Thoracic aorta (tissue), 2 donors: ENCODE measurements around the gene LTC4S. TPM values are rescaled to one million over a fixed set of nuclear protein-coding genes. Genes with fewer than 3 reads are reported as not detected.

Source experiments
- ATAC-seq: fragments of 150-250 bp; one replicate; pipeline ENCODE4 v1.8.0; 2017; ENCODE audit warnings: low read depth; ENCODE audit not compliant: insufficient number of reproducible peaks, low FRiP score
- DNase-seq: peaks from one replicate; pipeline ENCODE4 v3.0.0-alpha.2; 2020; ENCODE audit warnings: low spot score
- H3K27ac ChIP-seq, 2 donors: fragments of 200-600 bp; sonication (generic); 1 replicate in 1 of 2; 2 replicates in 1 of 2; pipeline ENCODE4 v1.5.1; 2016; ENCODE audit warnings: mild to moderate bottlenecking in 2 of 2, moderate library complexity in 2 of 2
- H3K27me3 ChIP-seq: fragments of 200-600 bp; sonication (generic); replicated peaks from 2 replicates; pipeline ENCODE4 v1.6.0; 2016; ENCODE audit warnings: mild to moderate bottlenecking; ENCODE audit not compliant: insufficient read depth
- H3K36me3 ChIP-seq: fragments of 200-600 bp; sonication (generic); one replicate; pipeline ENCODE4 v1.5.1; 2016
- H3K4me1 ChIP-seq, 2 donors: fragments of 200-600 bp; sonication (generic); 1 replicate in 1 of 2; 2 replicates in 1 of 2; pipeline versions ENCODE4 v1.5.1 to v1.6.0; 2016; ENCODE audit warnings: low read depth in 2 of 2, mild to moderate bottlenecking in 1 of 2; ENCODE audit not compliant: control insufficient read depth in 1 of 2
- H3K4me3 ChIP-seq: fragments of 200-600 bp; sonication (generic); 2 replicates; pipeline ENCODE4 v1.5.1; 2016; ENCODE audit warnings: mild to moderate bottlenecking
- H3K9me3 ChIP-seq: fragments of 200-600 bp; sonication (generic); 2 replicates; pipeline ENCODE4 v1.5.1; 2016
- CTCF ChIP-seq: fragments of 200-600 bp; sonication (generic); IDR thresholded peaks from one replicate; pipeline ENCODE4 v1.5.1; 2019; ENCODE audit warnings: antibody characterized with exemption
- total RNA-seq, 2 donors: library from RNA; depleted of rRNA; stranded (reverse); fragments of >200 nt; gene quantifications; one replicate each; pipeline versions ENCODE4 v1.1.0 to v1.2.3, GENCODE V29; 2016

The LTC4S gene
- total RNA-seq, 2 donors from 2014 or later = 4.9 to 6.6 TPM

- ATAC-seq (no peak), DNase-seq (no peak)
- H3K9me3 ChIP-seq = no peaks in the 10 kb centered on the region
- peaks cover 15 to 29% of the 10 kb centered on the region in 2 donors for H3K4me1 ChIP-seq
- H3K36me3 ChIP-seq = peaks cover 12% of the 10 kb centered on the region
- no peak overlapping the region for H3K27ac ChIP-seq
- no peak for TF ChIP-seq CTCF
- peak overlapping the region; percentile 95 for H3K4me3 ChIP-seq
- H3K27me3 ChIP-seq = no peaks in the 10 kb centered on the region
These were observed 10.8 kb downstream of the LTC4S start for GRCh38 chr5:179804555-179804947.

GRCh38 chr5:179805070-179805528 is 11.3 kb downstream of the LTC4S start:
- TF ChIP-seq CTCF = no peak
- H3K27me3 ChIP-seq = no peaks in the 10 kb centered on the region
- H3K36me3 ChIP-seq = peaks cover 6% of the 10 kb centered on the region
- DNase-seq = no peak
- peak overlapping the region; percentile 54 to 85 for H3K27ac ChIP-seq
- H3K4me1 ChIP-seq = peaks cover 15 to 29% of the 10 kb centered on the region in 2 donors
- H3K9me3 ChIP-seq = no peaks in the 10 kb centered on the region
- ATAC-seq = no peak
- H3K4me3 ChIP-seq = peak overlapping the region; percentile 95

GRCh38 chr5:179805529-179806249 is 11.9 kb downstream of the LTC4S start:
- Histone ChIP-seq H3K4me1 (peaks cover 15 to 29% of the 10 kb centered on the region in 2 donors), H3K4me3 (peak overlapping the region; percentile 95), H3K9me3 (no peaks in the 10 kb centered on the region), H3K27ac (peak overlapping the region; percentile 75 to 85), H3K27me3 (no peaks in the 10 kb centered on the region), H3K36me3 (peaks cover 4% of the 10 kb centered on the region)
- DNase-seq (no peak), ATAC-seq (peak; percentile 15)
- no peak for TF ChIP-seq CTCF

- H3K36me3 ChIP-seq = no peaks in the 10 kb centered on the region
- peaks cover 15 to 29% of the 10 kb centered on the region in 2 donors for H3K4me1 ChIP-seq
- peak; percentile 78 for ATAC-seq
- peak within 1 kb of the TSS; percentile 95 for H3K4me3 ChIP-seq
- H3K9me3 ChIP-seq = no peaks in the 10 kb centered on the region
- no peak for TF ChIP-seq CTCF
- no peaks in the 10 kb centered on the region for H3K27me3 ChIP-seq
- H3K27ac ChIP-seq = peak within 1 kb of the TSS; percentile 75 to 85
- DNase-seq = no peak
These were observed 12.7 kb downstream of the LTC4S start, which contains the start of gene MGAT4B for GRCh38 chr5:179806250-179807048. TSS of gene MGAT4B (minus strand) at chr5:179806866. CDS start at chr5:179806583, 283 bp downstream.

GRCh38 chr5:179812135-179812825 is 18.5 kb downstream of the LTC4S start:
- H3K36me3 ChIP-seq = no peaks in the 10 kb centered on the region
- H3K9me3 ChIP-seq = no peaks in the 10 kb centered on the region
- no peak for TF ChIP-seq CTCF
- DNase-seq = no peak
- peaks cover under 1 to 7% of the 10 kb centered on the region in 2 donors for H3K4me1 ChIP-seq
- no peak for ATAC-seq
- H3K27me3 ChIP-seq = no peaks in the 10 kb centered on the region
- H3K4me3 ChIP-seq = no peak overlapping the region
- no peak overlapping the region for H3K27ac ChIP-seq
